ENCODE results near the gene OR6Y1. TPM values are rescaled to one million over a fixed set of nuclear protein-coding genes. Genes with fewer than 3 reads are reported as not detected.

The OR6Y1 gene, protein sequence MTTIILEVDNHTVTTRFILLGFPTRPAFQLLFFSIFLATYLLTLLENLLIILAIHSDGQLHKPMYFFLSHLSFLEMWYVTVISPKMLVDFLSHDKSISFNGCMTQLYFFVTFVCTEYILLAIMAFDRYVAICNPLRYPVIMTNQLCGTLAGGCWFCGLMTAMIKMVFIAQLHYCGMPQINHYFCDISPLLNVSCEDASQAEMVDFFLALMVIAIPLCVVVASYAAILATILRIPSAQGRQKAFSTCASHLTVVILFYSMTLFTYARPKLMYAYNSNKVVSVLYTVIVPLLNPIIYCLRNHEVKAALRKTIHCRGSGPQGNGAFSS
- not detected for total RNA-seq
- long read RNA-seq, donor 1 = 0 reads
- long read RNA-seq, donor 2 = 0 reads

DNA sequence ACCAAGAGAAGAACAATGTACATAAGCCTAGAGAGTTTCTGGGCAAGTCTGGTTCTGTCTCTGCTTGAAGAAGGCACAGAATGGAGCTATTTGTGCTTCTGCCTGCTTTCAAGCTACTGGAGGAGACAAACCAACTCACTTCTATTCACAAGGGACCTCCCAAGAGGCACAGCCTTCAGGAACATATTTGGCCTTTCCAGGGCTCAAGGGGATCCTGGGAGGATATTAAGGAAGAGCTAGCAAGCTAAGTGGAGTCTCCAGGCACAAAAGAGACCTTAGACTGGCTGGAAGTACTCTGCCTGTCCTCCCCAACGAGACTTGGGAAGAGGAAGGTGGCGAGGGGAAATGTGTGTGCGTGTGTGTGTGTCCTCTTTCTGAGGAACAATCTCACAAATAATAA lies at the start of gene OR6Y1:
Gene OR6Y1, minus strand, starts transcription at position 54 of the 400 bp plus-strand sequence. CDS start 6,300 bp downstream, outside the sequence.
- no peak within 1 kb of the TSS for H3K4me3 ChIP-seq
- TF ChIP-seq, protein P1, sequence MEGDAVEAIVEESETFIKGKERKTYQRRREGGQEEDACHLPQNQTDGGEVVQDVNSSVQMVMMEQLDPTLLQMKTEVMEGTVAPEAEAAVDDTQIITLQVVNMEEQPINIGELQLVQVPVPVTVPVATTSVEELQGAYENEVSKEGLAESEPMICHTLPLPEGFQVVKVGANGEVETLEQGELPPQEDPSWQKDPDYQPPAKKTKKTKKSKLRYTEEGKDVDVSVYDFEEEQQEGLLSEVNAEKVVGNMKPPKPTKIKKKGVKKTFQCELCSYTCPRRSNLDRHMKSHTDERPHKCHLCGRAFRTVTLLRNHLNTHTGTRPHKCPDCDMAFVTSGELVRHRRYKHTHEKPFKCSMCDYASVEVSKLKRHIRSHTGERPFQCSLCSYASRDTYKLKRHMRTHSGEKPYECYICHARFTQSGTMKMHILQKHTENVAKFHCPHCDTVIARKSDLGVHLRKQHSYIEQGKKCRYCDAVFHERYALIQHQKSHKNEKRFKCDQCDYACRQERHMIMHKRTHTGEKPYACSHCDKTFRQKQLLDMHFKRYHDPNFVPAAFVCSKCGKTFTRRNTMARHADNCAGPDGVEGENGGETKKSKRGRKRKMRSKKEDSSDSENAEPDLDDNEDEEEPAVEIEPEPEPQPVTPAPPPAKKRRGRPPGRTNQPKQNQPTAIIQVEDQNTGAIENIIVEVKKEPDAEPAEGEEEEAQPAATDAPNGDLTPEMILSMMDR (IDR thresholded peaks at IDR 0.05) = no peak
- ATAC-seq (no peak), DNase-seq (no peak)
- no peaks in the 10 kb centered on the region for H3K9me3 ChIP-seq
- H3K36me3 ChIP-seq (ENCODE audit: low read depth) = no peaks in the 10 kb centered on the region
- intact Hi-C loops (cut with DNase I, micrococcal nuclease) = no loop called here
- H3K4me1 ChIP-seq (ENCODE audit: low read depth) = no peaks in the 10 kb centered on the region

DNA sequence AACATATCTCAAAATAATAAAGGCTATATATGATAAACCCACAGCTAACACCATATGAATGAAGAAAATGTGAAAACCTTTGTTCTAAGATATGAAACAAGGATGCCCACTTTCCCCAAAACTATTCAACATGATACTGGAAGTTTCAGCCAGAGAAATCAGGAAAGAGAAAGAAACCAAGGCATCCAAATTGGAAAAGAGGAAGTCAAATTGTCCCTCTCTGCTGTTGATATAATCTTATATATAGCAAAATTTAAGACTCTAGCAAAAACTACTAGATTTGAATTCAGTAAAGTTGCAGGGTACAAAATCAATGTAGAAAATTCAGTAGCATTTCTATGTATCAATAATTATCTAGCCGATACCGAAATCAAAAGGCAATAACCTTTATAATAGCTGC lies 46.5 kb upstream of the OR6Y1 start:
- no peak for DNase-seq
- no peak for ATAC-seq
- Histone ChIP-seq H3K4me3 (no peak overlapping the region), H3K36me3 (ENCODE audit: low read depth) (no peaks in the 10 kb centered on the region), H3K9me3 (peaks cover 18% of the 10 kb centered on the region), H3K4me1 (ENCODE audit: low read depth) (no peaks in the 10 kb centered on the region)
- TF ChIP-seq, protein P1 (IDR thresholded peaks at IDR 0.05) = no peak
- intact Hi-C loops (cut with DNase I, micrococcal nuclease) = no loop called here

DNA sequence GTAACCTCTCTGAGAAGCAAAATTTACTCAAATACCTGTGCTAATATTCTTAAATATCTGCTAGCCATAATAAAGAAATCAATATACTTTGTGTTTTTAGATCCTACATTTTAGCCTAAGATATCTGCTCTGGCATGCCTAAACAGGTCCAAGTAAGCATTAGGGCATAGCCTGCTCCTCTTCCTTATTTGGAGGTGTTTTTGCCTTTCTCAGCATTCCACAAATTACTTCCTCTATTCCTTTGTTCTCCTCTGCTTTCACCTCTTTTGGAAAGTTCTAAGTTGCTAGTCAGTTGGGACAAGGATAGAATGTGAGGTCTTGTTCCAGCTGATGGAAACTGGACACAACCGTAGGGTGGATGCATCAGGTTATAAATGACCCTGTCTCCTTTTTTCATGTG lies 32.7 kb upstream of the OR6Y1 start:
- DNase-seq (no peak), ATAC-seq (no peak)
- H3K4me3 ChIP-seq = no peak overlapping the region
- H3K4me1 ChIP-seq (ENCODE audit: low read depth) = no peaks in the 10 kb centered on the region
- TF ChIP-seq, protein P1 (IDR thresholded peaks at IDR 0.05) = no peak
- H3K9me3 ChIP-seq = peaks cover 13% of the 10 kb centered on the region
- intact Hi-C loops (cut with DNase I, micrococcal nuclease) = no loop called here
- no peaks in the 10 kb centered on the region for H3K36me3 ChIP-seq (ENCODE audit: low read depth)

DNA sequence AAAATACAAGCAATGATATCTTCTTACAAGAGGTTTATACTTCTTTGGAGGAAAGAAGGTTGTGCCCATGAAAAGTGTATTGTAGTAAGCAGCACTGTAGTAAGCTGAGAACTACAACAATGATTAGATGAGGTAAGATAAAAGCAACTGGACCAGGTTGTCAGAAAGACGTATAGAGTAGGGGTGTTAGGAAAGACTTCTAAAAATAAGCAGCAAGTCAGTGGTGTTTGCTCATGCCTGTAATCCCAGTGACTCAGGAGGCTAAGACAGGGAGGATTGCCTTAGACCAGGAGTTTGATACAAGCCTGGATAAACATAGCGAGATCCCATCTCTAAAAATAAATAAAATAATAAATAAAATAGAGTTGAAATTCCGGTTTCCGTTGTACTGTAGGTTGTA lies 29.8 kb upstream of the OR6Y1 start:
- intact Hi-C loops (cut with DNase I, micrococcal nuclease) = no loop called here
- TF ChIP-seq, protein P1 (IDR thresholded peaks at IDR 0.05) = no peak
- DNase-seq = no peak
- ATAC-seq = no peak
- H3K4me1 ChIP-seq (ENCODE audit: low read depth) = no peaks in the 10 kb centered on the region
- H3K9me3 ChIP-seq = peaks cover 12% of the 10 kb centered on the region
- H3K4me3 ChIP-seq = no peak overlapping the region
- no peaks in the 10 kb centered on the region for H3K36me3 ChIP-seq (ENCODE audit: low read depth)

DNA sequence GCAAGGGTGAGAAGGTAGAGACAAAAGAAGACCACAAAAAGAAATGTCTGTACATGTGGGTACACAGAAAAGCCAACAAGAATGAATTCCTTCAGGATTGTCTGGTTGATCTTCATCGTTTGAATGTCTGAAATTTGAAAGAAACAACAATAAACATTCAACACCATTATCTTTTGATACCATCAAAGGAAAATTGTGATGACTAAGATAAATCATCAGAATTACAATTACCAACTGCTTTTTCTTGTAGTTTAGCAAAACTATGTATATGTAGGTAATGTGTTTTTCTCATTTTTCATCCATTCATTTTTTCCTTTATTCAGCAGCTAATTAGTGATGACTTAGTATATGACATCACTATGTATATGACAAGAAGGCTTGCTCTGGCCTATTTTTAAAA lies 25.5 kb upstream of the OR6Y1 start, which contains the start of gene OR10X1:
Gene OR10X1, minus strand, starts transcription at position 167 of the 400 bp plus-strand sequence. Its CDS starts 0 bp downstream, at position 167.
- DNase-seq (no peak), ATAC-seq (no peak)
- Histone ChIP-seq H3K9me3 (no peaks in the 10 kb centered on the region), H3K36me3 (ENCODE audit: low read depth) (no peaks in the 10 kb centered on the region), H3K4me3 (no peak within 1 kb of the TSS), H3K4me1 (ENCODE audit: low read depth) (no peaks in the 10 kb centered on the region)
- intact Hi-C loops (cut with DNase I, micrococcal nuclease) = no loop called here
- TF ChIP-seq, protein P1 (IDR thresholded peaks at IDR 0.05) = no peak

Measured in mucosa of descending colon (tissue), 3 donors.